Small intestine (tissue), 7 donors: ENCODE data around the gene ABCA7. TPM values are rescaled to one million over a fixed set of nuclear protein-coding genes. Genes with fewer than 3 reads are reported as not detected.

Experiments
- DNase-seq, 2 donors: peaks; one replicate each; pipeline versions ENCODE4 v3.0.0 to v3.0.0-alpha.2; 2013
- FAIRE-seq: peaks from 2 replicates; lab custom pipeline; 2012; peaks lifted over from hg19 to GRCh38; lab: Jason Lieb, UNC
- H3K27ac ChIP-seq, 3 donors: one replicate each; pipeline ENCODE4 v1.5.1; 2013; ENCODE audit warnings: low read length in 2 of 3, mild to moderate bottlenecking in 2 of 3, control low read depth in 1 of 3, inconsistent platforms in 1 of 3, low read depth in 1 of 3, moderate library complexity in 1 of 3
- H3K27me3 ChIP-seq, 3 donors: one replicate each; pipeline ENCODE4 v1.6.1; 2013; ENCODE audit warnings: low read length in 3 of 3, inconsistent platforms in 1 of 3; ENCODE audit not compliant: control insufficient read depth in 3 of 3, insufficient read depth in 3 of 3
- H3K36me3 ChIP-seq, 3 donors: one replicate each; pipeline ENCODE4 v1.6.1; 2013; ENCODE audit warnings: low read length in 3 of 3, inconsistent platforms in 1 of 3, low read depth in 1 of 3, mild to moderate bottlenecking in 1 of 3, moderate library complexity in 1 of 3; ENCODE audit not compliant: control insufficient read depth in 3 of 3, insufficient read depth in 2 of 3
- H3K4me1 ChIP-seq, 3 donors: one replicate each; pipeline ENCODE4 v1.6.1; 2013; ENCODE audit warnings: low read length in 2 of 3, inconsistent platforms in 1 of 3, low read depth in 1 of 3, mild to moderate bottlenecking in 1 of 3, moderate library complexity in 1 of 3; ENCODE audit not compliant: control insufficient read depth in 3 of 3, insufficient read depth in 2 of 3
- H3K4me3 ChIP-seq, 3 donors: one replicate each; pipeline ENCODE4 v1.5.1; 2013; ENCODE audit warnings: low read length in 3 of 3, control low read depth in 1 of 3, inconsistent platforms in 1 of 3, low read depth in 1 of 3, mild to moderate bottlenecking in 1 of 3, moderate library complexity in 1 of 3
- H3K9me3 ChIP-seq, 2 donors: one replicate each; pipeline ENCODE4 v1.6.1; 2013; ENCODE audit warnings: low read depth in 1 of 2, low read length in 1 of 2; ENCODE audit not compliant: control insufficient read depth in 2 of 2, insufficient read depth in 1 of 2
- WGBS, 3 donors: extraction: QIAGEN DNeasy Blood & Tissue Kit; methylation state at CpG; one replicate each; pipeline ENCODE4 v1.1.7; 2013; 5-methylcytosine and 5-hydroxymethylcytosine counted together
- polyA plus RNA-seq, 4 donors: library from polyadenylated mRNA; stranded (reverse) in 3 of 4; unstranded in 1 of 4; fragments of 200-250 nt in 3 of 4; fragments of 120-200 nt in 1 of 4; gene quantifications; one replicate each; pipeline versions ENCODE4 v1.2.1 to v1.2.3, GENCODE V29; 2013
- donor health status: healthy with polysubstance abuse.
- donor health status: control.
- donor health status: control.
- donor health status: Bipolar disorder and iron deficiency.
- donor health status: healthy.

The ABCA7 gene
- polyA plus RNA-seq, 4 donors, result 3.1 to 60.3 (median 20.2) TPM

- no peaks in the 10 kb centered on the region for H3K27me3 ChIP-seq
- H3K27ac ChIP-seq, result no peak overlapping the region
- peaks cover 0 to 74% (median 14%) of the 10 kb centered on the region in 3 donors for H3K36me3 ChIP-seq
- DNase-seq, result no peak
- H3K9me3 ChIP-seq, result no peaks in the 10 kb centered on the region
- WGBS, 3 donors, result 90 to 92% (median 90%) methylated on average over 19 to 27 of the region's 27 CpGs
- FAIRE-seq, result no peak
- H3K4me3 ChIP-seq, result no peak overlapping the region
- H3K4me1 ChIP-seq, result peaks cover 0 to 12% (median 10%) of the 10 kb centered on the region in 3 donors
Observed at GRCh38 chr19:1091544-1092175, 51.8 kb downstream of the ABCA7 start.

- no peak for DNase-seq
- H3K9me3 ChIP-seq, result no peaks in the 10 kb centered on the region
- H3K27ac ChIP-seq, result no peak overlapping the region
- peaks cover 0 to 21% (median 10%) of the 10 kb centered on the region in 3 donors for H3K4me1 ChIP-seq
- WGBS, 3 donors, result 85 to 96% (median 87%) methylated on average over 11 to 15 of the region's 15 CpGs
- peak overlapping the region in 2 of 3 donors; percentile 78 to 87 for H3K4me3 ChIP-seq
- no peak for FAIRE-seq
- H3K36me3 ChIP-seq, result peaks cover 0 to 58% (median 14%) of the 10 kb centered on the region in 3 donors
- no peaks in the 10 kb centered on the region for H3K27me3 ChIP-seq
Observed at GRCh38 chr19:1093330-1093729, 53.4 kb downstream of the ABCA7 start.

DNA sequence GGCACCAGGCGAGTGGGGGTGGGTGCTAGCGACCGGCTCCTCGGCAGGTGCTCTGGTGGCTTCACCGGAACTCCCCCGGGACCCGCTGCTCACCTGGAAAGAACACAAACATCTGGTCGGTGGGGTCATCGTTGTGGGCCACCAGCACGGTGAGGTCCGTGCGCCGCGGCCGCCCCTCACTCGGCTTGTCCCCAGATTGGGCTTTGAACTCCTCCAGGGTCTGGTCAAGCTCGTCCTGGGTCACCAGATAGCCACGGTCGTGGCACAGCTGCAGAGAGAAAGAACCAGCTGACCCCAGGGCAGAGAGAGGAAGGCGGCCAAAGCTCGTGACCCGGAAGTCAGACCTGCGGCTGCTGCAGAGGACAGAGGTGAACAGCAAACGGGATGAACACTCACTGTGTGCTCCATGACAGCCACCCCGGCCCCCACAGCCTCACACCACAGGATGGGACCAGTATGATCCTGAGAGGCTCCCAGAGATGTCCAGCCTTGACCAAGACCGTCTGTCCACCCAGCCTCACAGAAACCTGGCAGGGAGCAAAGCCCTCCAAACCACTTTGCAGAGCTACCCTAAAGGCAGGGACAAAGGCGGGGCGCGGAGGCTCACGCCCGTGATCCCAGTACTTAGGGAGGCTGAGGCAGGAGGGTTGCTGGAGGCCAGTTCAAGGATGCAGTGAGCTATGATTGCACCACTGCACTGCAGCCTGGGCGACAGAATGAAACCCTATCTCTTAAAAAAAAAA lies 54.1 kb downstream of the ABCA7 start:
- peak overlapping the region; percentile 78 to 87 (median 82) for H3K4me3 ChIP-seq
- no peaks in the 10 kb centered on the region for H3K9me3 ChIP-seq
- H3K27ac ChIP-seq, result no peak overlapping the region
- no peak for FAIRE-seq
- DNase-seq, result no peak
- H3K4me1 ChIP-seq, result peaks cover 0 to 27% (median 10%) of the 10 kb centered on the region in 3 donors
- H3K36me3 ChIP-seq, result peaks cover 0 to 51% (median 9%) of the 10 kb centered on the region in 3 donors
- H3K27me3 ChIP-seq, result no peaks in the 10 kb centered on the region
- WGBS, 3 donors, result 40 to 56% (median 44%) methylated on average over 31 to 32 of the region's 32 CpGs

GRCh38 chr19:1094655-1094977 lies 54.7 kb downstream of the ABCA7 start:
- Histone ChIP-seq H3K9me3 (no peaks in the 10 kb centered on the region), H3K4me3 (peak overlapping the region; percentile 78 to 87 (median 82)), H3K4me1 (peaks cover 0 to 32% (median 10%) of the 10 kb centered on the region in 3 donors), H3K27me3 (no peaks in the 10 kb centered on the region), H3K27ac (peak overlapping the region in 2 of 3 donors; percentile 13 to 52), H3K36me3 (peaks cover 0 to 45% (median 8%) of the 10 kb centered on the region in 3 donors)
- DNase-seq (no peak), FAIRE-seq (no peak)
- 0 to 2% (median 1%) methylated on average over 14 to 19 of the region's 19 CpGs for WGBS, 3 donors

GRCh38 chr19:1094978-1095701 lies 55.2 kb downstream of the ABCA7 start, which contains the start of gene POLR2E:
POLR2E (minus strand) TSS chr19:1095375; CDS start chr19:1095315, 60 bp downstream.
- H3K9me3 ChIP-seq, result no peaks in the 10 kb centered on the region
- H3K27ac ChIP-seq, result peak within 1 kb of the TSS in 2 of 3 donors; percentile 13 to 52
- H3K27me3 ChIP-seq, result no peaks in the 10 kb centered on the region
- DNase-seq (peak; percentile 99), FAIRE-seq (no peak)
- WGBS, 3 donors, result 0% methylated on average over 73 to 81 of the region's 81 CpGs
- H3K4me3 ChIP-seq, result peak within 1 kb of the TSS; percentile 78 to 87 (median 82)
- H3K36me3 ChIP-seq, result peaks cover 0 to 40% (median 8%) of the 10 kb centered on the region in 3 donors
- peaks cover 0 to 32% (median 10%) of the 10 kb centered on the region in 3 donors for H3K4me1 ChIP-seq

DNA sequence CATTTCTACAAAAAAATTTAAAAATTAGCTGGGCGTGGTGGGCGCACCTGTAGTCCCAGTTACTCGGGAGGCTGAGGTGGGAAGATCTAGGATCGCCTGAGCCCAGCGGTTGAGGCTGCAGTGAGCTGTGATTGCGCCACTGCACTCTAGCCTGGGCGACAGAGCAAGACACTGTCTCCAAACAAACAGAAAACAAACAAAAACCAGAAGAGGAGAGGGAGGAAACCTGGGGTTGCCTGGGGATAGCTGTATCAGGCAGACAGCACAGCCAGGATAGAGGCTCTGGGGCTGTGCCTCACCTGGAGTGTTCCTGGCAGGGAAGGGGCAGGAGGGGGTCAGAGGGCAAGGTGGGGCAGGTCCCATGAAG lies 57.9 kb downstream of the ABCA7 start:
- no peak overlapping the region for H3K4me3 ChIP-seq
- no peaks in the 10 kb centered on the region for H3K27me3 ChIP-seq
- 48 to 69% (median 57%) methylated on average over 7 of the region's 7 CpGs for WGBS, 3 donors
- no peaks in the 10 kb centered on the region for H3K9me3 ChIP-seq
- H3K27ac ChIP-seq, result peak overlapping the region; percentile 27 to 98 (median 93)
- H3K4me1 ChIP-seq, result peaks cover 3 to 47% (median 10%) of the 10 kb centered on the region in 3 donors
- peaks cover 0 to 14% (median 2%) of the 10 kb centered on the region in 3 donors for H3K36me3 ChIP-seq
- peak in 1 of 2 donors; percentile 57 for DNase-seq
- no peak for FAIRE-seq

DNA sequence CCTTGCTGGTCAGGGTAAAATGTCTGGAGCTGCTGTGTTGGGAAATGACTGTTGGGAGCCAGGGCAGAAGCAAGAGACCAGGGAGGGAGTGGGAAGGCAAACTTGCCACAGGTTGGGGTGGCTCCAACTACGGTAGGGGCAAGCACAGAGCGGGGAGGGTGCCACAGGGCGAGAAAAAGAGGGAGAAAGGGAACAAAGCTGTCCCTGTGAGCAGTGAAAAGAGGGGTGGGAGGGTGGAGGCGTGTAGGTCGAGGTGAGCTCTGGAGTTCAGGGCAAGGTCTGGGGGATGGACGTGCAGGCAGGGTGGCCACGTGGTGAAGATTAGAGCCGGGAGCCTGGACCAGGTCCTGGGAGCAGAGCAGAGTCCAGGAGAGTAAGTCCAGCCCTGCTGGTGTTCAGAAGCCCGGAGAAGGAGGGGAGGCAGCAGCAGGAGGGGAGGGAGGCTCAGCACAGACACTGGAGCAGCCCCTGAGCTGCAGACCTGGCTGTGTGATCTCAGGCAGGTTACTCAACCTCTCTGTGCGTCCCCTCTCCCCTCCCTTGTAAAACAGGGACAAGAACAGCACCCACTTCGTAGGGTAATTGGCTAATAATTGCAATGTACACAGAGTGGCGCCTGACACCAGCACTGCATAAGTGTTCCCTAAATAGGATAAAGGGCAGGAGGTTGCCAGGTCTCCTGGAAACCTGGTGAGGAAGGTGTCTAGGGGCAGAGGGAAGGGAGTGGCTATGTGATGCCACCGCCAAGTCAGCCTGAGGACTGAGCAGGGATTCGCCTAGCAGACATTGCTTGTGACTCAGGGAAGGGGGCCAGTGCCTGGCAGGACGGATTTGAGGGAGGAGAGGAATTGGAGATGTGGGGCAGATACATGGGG lies 58.5 kb downstream of the ABCA7 start:
- FAIRE-seq, result no peak
- no peaks in the 10 kb centered on the region for H3K27me3 ChIP-seq
- H3K4me1 ChIP-seq, result peaks cover 5 to 53% (median 7%) of the 10 kb centered on the region in 3 donors
- H3K36me3 ChIP-seq, result peaks cover 0 to 7% (median 0%) of the 10 kb centered on the region in 3 donors
- DNase-seq, result peak; percentile 84 to 92
- 19 to 51% (median 40%) methylated on average over 15 of the region's 15 CpGs for WGBS, 3 donors
- peak overlapping the region; percentile 27 to 98 (median 93) for H3K27ac ChIP-seq
- H3K9me3 ChIP-seq, result no peaks in the 10 kb centered on the region
- H3K4me3 ChIP-seq, result peak overlapping the region in 1 of 3 donors; percentile 20
